Spinal cord (tissue), 10 donors: ENCODE measurements around the gene DVL3. TPM values are rescaled to one million over a fixed set of nuclear protein-coding genes. Genes with fewer than 3 reads are reported as not detected.
A peak's percentile ranks its signal among the peaks of the same experiment; 100 is the strongest.
"Not testable (repeated sequence)": the region's sequence is repeated elsewhere in the genome, so short reads cannot be mapped to it uniquely, and the experiment has no call there.

Experiments
- DNase-seq, 6 donors: peaks; one replicate each; pipeline versions ENCODE4 v3.0.0 to v3.0.0-alpha.2; 2013 to 2015; ENCODE audit warnings: low spot score in 6 of 6, low read depth in 4 of 6
- H3K27ac ChIP-seq: one replicate; pipeline ENCODE4 v1.5.1; 2013; ENCODE audit warnings: low read depth, low read length, control low read depth
- H3K27me3 ChIP-seq: one replicate; pipeline ENCODE4 v1.6.1; 2013; ENCODE audit warnings: low read length; ENCODE audit not compliant: control insufficient read depth, insufficient read depth
- H3K36me3 ChIP-seq: one replicate; pipeline ENCODE4 v1.6.1; 2013; ENCODE audit warnings: low read length; ENCODE audit not compliant: control insufficient read depth, insufficient read depth
- H3K4me1 ChIP-seq: one replicate; pipeline ENCODE4 v1.6.1; 2013; ENCODE audit warnings: low read length; ENCODE audit not compliant: control insufficient read depth, insufficient read depth
- H3K4me3 ChIP-seq: one replicate; pipeline ENCODE4 v1.5.1; 2013; ENCODE audit warnings: low read depth, low read length, control low read depth
- H3K9me3 ChIP-seq: one replicate; pipeline ENCODE4 v1.6.1; 2013; ENCODE audit warnings: low read length; ENCODE audit not compliant: control insufficient read depth, insufficient read depth
- WGBS: methylation state at CpG from one replicate; pipeline ENCODE4 v1.1.5; 2013; ENCODE audit warnings: missing lambda C conversion rate; ENCODE audit not compliant: insufficient coverage; 5-methylcytosine and 5-hydroxymethylcytosine counted together
- polyA plus RNA-seq, 2 donors: library from polyadenylated mRNA; unstranded; fragments of 120-200 nt; gene quantifications; one replicate each; pipeline ENCODE4 v1.2.1, GENCODE V29; 2013; ENCODE audit not compliant: insufficient read length in 2 of 2
- total RNA-seq, 2 donors: library from RNA; depleted of rRNA in 1 of 2; stranded (reverse); fragments of 120-200 nt in 1 of 2; fragments of >200 nt in 1 of 2; gene quantifications; one replicate each; pipeline versions ENCODE4 v1.2.3 to v1.2.4, GENCODE V29; 2013 to 2014
- donor health status: healthy.

The DVL3 gene
- total and polyA plus RNA-seq, 4 donors = 20.7 to 114 (median 74.4) TPM

DNA sequence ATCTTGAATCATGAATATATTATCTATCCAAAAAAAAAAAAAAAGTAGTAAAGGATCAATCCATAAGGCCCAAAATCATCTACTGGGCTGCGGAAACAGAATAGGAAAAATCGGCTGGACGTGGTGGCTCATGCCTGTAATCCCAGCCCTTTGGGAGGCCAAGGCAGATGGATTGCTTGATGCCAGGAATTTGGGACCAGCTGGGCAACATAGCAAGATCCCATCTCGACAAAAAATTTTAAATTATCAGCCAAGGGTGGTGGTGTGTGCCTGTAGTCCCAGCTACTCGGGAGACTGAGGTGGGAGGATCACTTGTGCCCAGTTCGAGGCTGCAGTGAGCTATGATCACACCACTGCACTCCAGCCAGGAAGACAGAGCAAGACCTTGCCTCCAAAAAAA, 6.1 kb upstream of the DVL3 start:
- no peak for DNase-seq
- Histone ChIP-seq H3K27me3 (no peaks in the 10 kb centered on the region), H3K27ac (no peak overlapping the region), H3K9me3 (no peaks in the 10 kb centered on the region), H3K4me1 (peaks cover under 1% of the 10 kb centered on the region), H3K36me3 (peaks cover 19% of the 10 kb centered on the region), H3K4me3 (no peak overlapping the region)
- WGBS = 100% methylated on average over 2 of the region's 6 CpGs

DNA sequence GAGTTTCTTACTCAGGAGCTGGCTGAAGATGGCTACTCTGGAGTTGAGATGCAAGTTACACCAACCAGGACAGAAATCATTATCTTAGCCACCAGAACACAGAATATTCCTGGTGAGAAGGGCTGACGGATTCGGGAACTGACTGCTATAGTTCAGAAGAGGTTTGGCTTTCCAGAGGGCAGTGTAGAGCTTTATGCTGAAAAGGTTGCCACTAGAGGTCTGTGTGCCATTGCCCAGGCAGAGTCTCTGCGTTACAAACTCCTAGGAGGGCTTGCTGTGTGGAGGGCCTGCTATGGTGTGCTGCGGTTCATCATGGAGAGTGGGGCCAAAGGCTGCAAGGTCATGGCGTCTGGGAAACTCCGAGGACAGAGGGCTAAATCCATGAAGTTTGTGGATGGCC, 5.4 kb upstream of the DVL3 start:
- not testable (repeated sequence) for H3K4me1 ChIP-seq, H3K4me3 ChIP-seq, H3K27me3 ChIP-seq, H3K27ac ChIP-seq, H3K9me3 ChIP-seq, DNase-seq
- H3K36me3 ChIP-seq = peaks cover 13% of the 10 kb centered on the region
- WGBS = 86% methylated on average over 4 of the region's 6 CpGs

DNA sequence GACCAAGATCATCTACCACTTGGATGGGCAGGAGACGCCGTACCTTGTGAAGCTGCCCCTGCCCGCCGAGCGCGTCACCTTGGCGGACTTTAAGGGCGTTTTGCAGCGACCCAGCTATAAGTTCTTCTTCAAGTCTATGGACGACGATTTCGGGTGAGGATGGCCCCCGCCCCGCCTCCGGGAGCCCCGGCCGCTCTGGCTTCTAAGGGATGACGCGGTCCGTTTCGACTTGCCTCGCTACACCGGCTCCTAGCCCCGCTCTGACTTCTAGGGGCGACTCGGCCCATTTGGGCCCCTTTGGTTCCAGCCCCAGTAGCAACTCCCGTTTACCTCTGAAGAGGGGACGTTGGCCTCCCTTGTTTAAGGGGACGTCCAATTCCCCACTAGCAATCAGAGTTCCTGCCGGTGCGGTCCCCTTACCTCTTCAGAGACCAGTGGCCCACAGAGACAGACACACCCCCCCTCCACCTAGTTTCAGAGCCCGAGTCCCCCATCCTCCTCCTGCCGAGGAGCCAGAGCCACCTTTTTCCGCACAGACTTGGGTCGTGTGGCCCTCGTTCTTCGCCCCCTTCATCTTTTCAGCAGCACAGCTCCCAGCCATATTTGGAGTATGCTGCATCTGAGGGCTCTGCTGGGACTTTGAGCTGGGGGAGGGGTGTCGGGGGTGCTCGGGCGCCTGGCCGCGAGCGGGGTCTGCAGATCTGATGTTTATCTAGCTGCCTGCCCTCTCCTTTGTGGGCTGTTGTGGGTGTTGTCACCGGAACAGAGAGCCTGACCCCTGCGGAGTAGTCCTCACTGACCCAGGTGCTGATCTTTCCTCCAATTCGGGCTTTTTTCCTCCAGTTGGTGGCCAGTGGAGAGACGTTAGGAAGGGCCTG, 706 bp downstream of the DVL3 start:
- peak in 2 of 6 donors; percentile 45 to 46 for DNase-seq
- Histone ChIP-seq H3K27me3 (no peaks in the 10 kb centered on the region), H3K36me3 (peaks cover 7% of the 10 kb centered on the region), H3K9me3 (no peaks in the 10 kb centered on the region), H3K27ac (peak overlapping the region; percentile 85), H3K4me1 (peaks cover 34% of the 10 kb centered on the region), H3K4me3 (peak overlapping the region; percentile 91)
- 0% methylated on average over 43 of the region's 47 CpGs for WGBS

DNA sequence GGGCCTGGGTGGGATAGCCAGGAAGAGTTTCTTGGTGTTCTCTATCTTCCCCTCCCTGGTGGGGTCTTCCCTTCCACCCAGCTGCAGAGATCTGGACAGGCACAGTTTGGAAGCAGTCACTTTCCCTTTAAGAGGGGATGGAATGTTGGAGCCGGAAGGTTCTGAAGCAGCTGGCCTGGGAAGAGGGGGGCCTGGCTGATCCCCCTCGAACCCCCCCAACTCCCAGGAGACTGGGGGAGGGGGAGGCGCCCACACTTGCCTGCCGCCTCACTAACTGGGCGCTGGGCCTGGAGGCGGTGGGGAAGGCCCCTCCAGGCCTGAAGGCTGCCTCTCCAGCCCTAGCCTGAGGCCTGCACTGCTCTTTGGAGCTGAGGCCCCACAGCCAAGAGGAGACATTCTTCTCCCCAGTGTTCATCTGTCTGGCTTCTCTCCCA, 1.4 kb downstream of the DVL3 start:
- Histone ChIP-seq H3K27ac (peak overlapping the region; percentile 85), H3K27me3 (no peaks in the 10 kb centered on the region), H3K36me3 (peaks cover 9% of the 10 kb centered on the region), H3K4me1 (peaks cover 38% of the 10 kb centered on the region), H3K9me3 (no peaks in the 10 kb centered on the region), H3K4me3 (peak overlapping the region; percentile 91)
- peak in 4 of 6 donors; percentile 36 to 88 (median 70) for DNase-seq
- WGBS = 0% methylated on average over 3 of the region's 6 CpGs

DNA sequence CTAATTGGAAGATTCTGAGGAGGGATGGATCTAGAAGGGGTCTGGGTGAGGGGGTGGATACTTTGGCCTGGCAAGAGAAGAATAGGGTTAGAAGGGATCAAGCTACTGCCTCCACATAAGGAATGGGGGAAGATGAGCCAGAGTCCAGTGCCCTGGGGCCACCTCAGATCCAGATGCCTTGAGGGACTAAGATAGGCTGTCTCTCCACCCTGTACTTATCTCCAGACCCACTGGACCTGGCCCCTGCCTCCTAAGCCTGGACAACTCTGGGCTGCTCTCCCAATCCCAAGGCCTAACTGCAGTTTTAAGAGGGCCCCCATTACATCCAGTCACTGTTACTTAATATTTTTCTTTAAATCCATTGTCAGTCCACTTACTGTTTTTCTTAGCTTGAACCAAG, 2.0 kb downstream of the DVL3 start:
- Histone ChIP-seq H3K36me3 (peaks cover 9% of the 10 kb centered on the region), H3K4me3 (peak overlapping the region; percentile 91), H3K27me3 (no peaks in the 10 kb centered on the region), H3K4me1 (peaks cover 38% of the 10 kb centered on the region), H3K27ac (peak overlapping the region; percentile 85), H3K9me3 (no peaks in the 10 kb centered on the region)
- DNase-seq = no peak

DNA sequence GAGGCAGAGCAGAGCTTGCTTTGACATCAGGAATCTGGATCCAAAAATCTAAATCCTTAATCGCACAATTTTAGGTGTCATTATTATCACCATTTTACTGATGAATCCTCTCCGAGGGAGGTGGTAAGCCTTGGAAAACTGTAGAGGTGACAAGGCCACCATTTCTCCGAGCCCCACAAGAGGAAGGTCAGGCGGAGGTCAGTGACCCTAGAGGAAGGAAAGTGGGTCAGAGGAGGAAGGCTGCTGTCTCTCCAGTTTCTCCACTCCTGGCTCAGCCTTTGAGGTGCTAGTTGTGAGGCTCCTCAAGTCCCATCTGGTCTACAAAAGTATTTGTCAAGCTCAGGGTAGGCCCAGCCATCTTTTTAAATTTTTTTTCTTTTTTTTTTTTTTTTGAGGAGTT, 3.2 kb downstream of the DVL3 start:
- Histone ChIP-seq H3K27me3 (no peaks in the 10 kb centered on the region), H3K9me3 (no peaks in the 10 kb centered on the region), H3K36me3 (peaks cover 15% of the 10 kb centered on the region), H3K4me3 (no peak overlapping the region), H3K27ac (no peak overlapping the region), H3K4me1 (peaks cover 38% of the 10 kb centered on the region)
- 100% methylated on average over 1 of the region's 4 CpGs for WGBS
- no peak for DNase-seq

DNA sequence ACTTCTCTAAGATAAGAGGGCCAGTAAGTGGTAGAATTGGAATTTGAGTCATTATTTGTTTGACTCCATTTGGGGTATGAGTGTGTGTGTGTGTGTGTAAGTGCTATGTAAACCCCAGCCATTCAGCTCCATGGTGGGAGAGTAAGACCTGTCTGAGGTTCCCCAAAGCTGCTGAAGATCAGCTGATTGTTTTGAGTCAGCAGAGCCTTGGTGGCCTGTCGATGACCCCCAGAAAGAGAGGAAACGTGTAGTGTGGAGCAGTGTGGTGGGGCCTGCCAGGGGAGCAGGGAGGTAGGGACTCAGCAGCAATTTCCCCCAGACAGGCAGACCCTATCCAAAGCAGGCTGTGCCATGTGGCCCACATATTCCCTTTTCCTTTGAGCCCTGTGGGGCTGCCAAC, 5.3 kb downstream of the DVL3 start:
- H3K4me3 ChIP-seq = no peak overlapping the region
- WGBS = 60% methylated on average over 1 of the region's 2 CpGs
- H3K27ac ChIP-seq = peak overlapping the region; percentile 8
- peaks cover 35% of the 10 kb centered on the region for H3K36me3 ChIP-seq
- no peak for DNase-seq
- no peaks in the 10 kb centered on the region for H3K27me3 ChIP-seq
- H3K9me3 ChIP-seq = no peaks in the 10 kb centered on the region
- peaks cover 28% of the 10 kb centered on the region for H3K4me1 ChIP-seq

DNA sequence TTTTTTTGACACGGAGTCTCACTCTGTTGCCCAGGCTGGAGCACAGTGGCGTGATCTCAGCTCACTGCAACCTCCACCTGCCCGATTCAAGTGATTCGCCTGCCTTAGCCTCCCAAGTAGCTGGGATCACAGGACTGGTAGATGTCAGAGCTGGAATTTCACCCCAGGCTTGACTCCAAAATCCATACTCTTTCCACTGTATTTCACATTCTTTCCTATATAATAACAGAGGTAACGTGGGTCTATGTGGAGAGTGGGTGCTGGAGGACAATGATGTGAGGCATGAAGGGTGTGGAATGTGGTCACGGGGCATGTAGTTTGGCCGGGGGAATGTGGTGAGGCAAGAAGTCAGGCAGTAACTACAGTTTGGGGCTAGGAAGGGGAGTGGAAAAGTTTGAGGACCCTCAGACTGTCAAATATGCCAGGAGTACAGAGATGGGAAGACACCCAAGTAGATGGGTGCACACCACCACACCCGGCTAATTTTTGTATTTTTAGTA, 7.4 kb downstream of the DVL3 start:
- WGBS = 73% methylated on average over 7 of the region's 8 CpGs
- H3K36me3 ChIP-seq = peaks cover 53% of the 10 kb centered on the region
- H3K27me3 ChIP-seq = not testable (repeated sequence)

DNA sequence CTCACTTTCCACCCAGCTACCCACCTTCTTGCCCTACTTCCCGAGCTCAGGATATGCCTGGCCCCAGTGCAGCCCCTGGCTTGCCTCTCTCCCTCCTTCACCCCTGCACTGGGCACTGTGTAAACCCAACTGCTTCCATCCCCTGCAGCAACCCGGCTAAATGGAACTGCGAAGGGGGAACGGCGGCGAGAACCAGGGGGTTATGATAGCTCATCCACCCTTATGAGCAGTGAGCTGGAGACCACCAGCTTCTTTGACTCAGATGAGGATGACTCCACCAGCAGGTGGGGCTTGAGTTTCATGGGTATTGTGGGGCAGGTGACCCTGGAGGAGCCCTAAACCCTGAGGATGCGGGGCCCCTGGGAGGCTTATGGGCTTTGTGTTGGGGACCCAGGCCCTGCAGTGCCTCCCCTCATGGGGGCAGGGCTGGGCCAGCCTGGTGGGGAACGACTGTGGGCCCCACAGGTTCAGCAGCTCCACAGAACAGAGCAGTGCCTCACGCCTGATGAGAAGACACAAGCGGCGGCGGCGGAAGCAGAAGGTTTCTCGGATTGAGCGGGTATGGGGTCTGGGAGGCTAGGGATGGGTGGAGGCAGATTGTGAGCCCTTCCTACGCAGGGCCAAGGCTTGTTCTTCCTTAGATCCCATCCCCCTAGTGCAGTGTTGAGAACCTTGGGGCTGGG, 9.6 kb downstream of the DVL3 start:
- Histone ChIP-seq H3K4me3 (no peak overlapping the region), H3K4me1 (peaks cover 9% of the 10 kb centered on the region), H3K27me3 (no peaks in the 10 kb centered on the region), H3K9me3 (no peaks in the 10 kb centered on the region), H3K36me3 (peaks cover 73% of the 10 kb centered on the region), H3K27ac (no peak overlapping the region)
- no peak for DNase-seq
- 96% methylated on average over 13 of the region's 16 CpGs for WGBS

More for the DNA sequence above, 7.4 kb downstream of the DVL3 start:
- peaks cover 16% of the 10 kb centered on the region for H3K4me1 ChIP-seq
- H3K9me3 ChIP-seq, DNase-seq, H3K27ac ChIP-seq, H3K4me3 ChIP-seq: not testable (repeated sequence)
